ENCODE data around the gene SLC15A1.

DNA sequence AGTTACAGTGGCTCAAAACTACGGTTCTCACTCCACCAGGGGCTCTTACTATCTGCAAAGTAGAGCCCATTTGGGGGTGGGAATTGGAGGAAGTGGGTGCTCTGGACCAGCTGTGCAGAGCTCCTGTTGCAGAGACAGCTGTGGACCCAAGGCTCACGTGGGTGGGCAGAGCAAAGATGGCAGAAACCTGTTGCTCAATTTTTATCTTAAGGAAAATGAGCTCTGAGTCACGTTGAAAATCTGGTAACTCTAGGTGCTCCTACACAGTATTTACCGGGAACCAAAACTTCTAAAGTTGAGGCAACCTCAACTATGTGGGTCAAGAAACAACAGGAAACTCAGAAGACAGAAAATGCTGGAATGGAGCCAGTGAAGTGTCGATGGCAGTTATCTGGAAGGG is 30.2 kb upstream of the SLC15A1 start:
- TF ChIP-seq, protein P1, sequence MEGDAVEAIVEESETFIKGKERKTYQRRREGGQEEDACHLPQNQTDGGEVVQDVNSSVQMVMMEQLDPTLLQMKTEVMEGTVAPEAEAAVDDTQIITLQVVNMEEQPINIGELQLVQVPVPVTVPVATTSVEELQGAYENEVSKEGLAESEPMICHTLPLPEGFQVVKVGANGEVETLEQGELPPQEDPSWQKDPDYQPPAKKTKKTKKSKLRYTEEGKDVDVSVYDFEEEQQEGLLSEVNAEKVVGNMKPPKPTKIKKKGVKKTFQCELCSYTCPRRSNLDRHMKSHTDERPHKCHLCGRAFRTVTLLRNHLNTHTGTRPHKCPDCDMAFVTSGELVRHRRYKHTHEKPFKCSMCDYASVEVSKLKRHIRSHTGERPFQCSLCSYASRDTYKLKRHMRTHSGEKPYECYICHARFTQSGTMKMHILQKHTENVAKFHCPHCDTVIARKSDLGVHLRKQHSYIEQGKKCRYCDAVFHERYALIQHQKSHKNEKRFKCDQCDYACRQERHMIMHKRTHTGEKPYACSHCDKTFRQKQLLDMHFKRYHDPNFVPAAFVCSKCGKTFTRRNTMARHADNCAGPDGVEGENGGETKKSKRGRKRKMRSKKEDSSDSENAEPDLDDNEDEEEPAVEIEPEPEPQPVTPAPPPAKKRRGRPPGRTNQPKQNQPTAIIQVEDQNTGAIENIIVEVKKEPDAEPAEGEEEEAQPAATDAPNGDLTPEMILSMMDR (IDR thresholded peaks at IDR 0.05; ENCODE audit: insufficient read depth, low read length, poor library complexity, severe bottlenecking), result no peak
- no peak for TF ChIP-seq EZH2phosphoT487 (conservative IDR thresholded peaks at IDR 0.05; ENCODE audit: low read length)
